HG02678 (cell line): ENCODE measurements around the gene LIMK2.

Source experiments
- ATAC-seq: cut with Tn5 transposase; IDR thresholded peaks from one replicate; pipeline ENCODE4 v1.9.1; 2021; ENCODE audit warnings: mild to moderate bottlenecking, moderate library complexity; ENCODE audit not compliant: unreplicated experiment

Gene LIMK2

DNA sequence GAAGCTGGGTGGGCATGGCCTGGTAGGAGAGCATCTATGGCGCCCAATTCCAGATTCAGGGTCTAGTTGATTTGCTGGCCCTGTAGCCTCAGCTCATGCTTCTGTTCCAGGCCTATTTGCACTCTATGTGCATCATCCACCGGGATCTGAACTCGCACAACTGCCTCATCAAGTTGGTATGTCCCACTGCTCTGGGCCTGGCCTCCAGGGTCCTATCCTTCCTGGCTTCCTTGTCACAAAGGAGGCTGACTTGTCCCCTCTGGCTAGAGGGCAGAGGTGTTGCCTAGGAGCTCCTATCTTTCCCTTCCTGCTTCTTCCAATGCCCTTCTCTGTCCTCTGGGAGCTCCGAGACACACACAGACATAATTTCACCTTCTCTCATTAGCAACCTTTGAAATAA is 58.9 kb downstream of the LIMK2 start:
- no peak for ATAC-seq

DNA sequence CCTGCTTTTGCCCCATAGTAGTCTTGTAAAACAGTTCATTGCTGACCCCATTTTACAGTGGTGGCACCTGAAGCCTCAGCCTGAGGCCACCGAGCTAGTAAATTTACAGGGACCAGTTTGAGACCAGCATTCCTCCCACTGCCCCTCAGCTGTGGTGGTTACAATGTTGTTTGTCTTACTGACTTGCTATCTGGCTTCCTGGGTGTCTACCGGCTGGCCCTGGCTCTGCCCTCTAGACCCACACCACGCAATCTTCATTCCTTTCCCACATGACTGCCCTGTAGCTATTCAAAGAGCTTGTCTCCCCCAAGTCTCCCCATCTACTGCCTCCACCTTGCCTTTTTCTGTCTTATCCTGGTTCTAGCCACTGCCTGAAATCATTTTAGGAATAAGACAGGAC is 59.4 kb downstream of the LIMK2 start:
- no peak for ATAC-seq

DNA sequence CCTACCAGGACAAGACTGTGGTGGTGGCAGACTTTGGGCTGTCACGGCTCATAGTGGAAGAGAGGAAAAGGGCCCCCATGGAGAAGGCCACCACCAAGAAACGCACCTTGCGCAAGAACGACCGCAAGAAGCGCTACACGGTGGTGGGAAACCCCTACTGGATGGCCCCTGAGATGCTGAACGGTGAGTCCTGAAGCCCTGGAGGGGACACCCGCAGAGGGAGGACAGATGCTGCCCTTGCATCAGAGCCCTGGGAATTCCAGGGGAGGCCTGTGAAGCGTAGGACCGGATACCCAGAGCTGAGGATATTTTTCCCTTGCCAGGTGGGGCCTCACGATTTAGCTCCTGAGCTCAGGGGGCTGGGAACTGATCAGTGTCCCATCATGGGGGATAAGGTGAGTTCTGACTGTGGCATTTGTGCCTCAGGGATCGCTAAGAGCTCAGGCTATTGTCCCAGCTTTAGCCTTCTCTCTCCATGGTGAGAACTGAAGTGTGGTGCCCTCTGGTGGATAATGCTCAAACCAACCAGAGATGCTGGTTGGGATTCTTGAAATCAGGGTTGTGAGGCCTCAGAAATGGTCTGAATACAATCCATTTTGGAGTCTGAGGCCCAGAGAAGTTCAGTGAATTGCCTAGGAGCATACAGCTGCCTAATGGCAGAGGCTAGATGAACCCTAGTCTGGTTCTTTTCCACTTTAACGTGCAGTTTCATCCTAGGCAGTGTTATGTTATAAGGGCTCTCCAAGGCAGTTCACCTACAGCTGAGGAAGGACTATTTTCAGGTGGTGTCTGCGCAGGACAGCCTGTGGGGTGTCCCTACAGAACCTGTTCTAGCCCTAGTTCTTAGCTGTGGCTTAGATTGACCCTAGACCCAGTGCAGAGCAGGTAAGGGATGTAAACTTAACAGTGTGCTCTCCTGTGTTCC is 60.7 kb downstream of the LIMK2 start:
- no peak for ATAC-seq

DNA sequence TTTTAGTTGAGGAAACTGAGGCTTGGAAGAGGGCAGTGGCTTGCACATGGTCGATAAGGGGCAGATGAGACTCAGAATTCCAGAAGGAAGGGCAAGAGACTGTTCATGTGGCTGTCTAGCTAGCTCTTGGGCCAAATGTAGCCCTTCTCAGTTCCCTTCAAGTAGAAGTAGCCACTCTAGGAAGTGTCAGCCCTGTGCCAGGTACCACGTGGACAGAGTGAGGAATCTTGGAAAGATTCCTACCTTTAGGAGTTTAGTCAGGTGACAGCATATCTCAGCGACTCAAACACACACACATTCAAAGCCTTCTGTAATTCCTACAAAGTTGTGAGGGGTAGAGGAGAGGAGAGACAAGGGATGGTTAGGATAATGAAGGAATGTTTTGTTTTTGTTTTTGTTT is 61.9 kb downstream of the LIMK2 start:
- ATAC-seq, result no peak

DNA sequence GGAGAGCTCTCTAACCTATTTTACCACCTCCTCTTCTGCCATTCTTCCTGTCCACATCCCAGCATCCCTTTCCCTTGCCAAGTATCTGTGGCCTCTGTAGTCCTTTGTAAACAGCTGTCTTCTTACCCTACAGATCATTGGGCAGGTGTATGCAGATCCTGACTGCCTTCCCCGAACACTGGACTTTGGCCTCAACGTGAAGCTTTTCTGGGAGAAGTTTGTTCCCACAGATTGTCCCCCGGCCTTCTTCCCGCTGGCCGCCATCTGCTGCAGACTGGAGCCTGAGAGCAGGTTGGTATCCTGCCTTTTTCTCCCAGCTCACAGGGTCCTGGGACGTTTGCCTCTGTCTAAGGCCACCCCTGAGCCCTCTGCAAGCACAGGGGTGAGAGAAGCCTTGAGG is 62.9 kb downstream of the LIMK2 start:
- no peak for ATAC-seq

DNA sequence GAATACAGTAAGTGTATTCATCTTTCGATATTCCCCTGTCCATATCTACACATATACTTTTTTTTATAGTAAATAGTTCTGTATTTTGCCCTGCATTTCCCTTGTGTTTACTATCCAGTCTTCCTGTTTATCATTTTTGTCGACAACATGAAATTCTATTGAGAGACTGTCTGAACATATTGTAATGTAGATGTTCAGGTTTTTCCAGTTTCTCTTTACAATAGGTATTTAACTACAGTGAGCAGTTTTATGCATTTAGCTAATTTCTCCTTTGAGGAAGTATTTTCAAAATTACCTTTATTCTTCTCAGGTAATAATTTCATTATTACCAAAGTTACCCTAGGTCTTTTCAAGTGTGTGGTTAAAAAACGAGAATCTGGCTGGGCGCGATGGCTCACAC is 63.5 kb downstream of the LIMK2 start:
- no peak for ATAC-seq

DNA sequence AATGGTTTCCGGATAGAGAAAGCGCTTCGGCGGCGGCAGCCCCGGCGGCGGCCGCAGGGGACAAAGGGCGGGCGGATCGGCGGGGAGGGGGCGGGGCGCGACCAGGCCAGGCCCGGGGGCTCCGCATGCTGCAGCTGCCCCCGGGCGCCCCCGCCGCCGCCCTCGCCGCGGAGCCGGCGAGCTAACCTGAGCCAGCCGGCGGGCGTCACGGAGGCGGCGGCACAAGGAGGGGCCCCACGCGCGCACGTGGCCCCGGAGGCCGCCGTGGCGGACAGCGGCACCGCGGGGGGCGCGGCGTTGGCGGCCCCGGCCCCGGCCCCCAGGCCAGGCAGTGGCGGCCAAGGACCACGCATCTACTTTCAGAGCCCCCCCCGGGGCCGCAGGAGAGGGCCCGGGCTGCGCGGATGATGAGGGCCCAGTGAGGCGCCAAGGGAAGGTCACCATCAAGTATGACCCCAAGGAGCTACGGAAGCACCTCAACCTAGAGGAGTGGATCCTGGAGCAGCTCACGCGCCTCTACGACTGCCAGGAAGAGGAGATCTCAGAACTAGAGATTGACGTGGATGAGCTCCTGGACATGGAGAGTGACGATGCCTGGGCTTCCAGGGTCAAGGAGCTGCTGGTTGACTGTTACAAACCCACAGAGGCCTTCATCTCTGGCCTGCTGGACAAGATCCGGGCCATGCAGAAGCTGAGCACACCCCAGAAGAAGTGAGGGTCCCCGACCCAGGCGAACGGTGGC is 64.5 kb downstream of the LIMK2 start:
- no peak for ATAC-seq

DNA sequence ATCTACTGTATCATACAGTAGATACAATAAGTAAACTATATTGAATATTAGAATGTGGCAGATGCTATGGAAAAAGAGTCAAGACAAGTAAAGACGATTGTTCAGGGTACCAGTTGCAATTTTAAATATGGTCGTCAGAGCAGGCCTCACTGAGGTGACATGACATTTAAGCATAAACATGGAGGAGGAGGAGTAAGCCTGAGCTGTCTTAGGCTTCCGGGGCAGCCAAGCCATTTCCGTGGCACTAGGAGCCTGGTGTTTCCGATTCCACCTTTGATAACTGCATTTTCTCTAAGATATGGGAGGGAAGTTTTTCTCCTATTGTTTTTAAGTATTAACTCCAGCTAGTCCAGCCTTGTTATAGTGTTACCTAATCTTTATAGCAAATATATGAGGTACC is 65.6 kb downstream of the LIMK2 start:
- ATAC-seq, result no peak

DNA sequence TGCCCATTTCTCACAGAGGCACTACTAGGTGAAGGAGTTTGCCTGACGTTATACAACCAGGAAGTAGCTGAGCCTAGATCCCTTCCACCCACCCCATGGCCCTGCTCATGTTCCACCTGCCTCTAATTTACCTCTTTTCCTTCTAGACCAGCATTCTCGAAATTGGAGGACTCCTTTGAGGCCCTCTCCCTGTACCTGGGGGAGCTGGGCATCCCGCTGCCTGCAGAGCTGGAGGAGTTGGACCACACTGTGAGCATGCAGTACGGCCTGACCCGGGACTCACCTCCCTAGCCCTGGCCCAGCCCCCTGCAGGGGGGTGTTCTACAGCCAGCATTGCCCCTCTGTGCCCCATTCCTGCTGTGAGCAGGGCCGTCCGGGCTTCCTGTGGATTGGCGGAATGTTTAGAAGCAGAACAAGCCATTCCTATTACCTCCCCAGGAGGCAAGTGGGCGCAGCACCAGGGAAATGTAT is 66.1 kb downstream of the LIMK2 start:
- ATAC-seq, result no peak

DNA sequence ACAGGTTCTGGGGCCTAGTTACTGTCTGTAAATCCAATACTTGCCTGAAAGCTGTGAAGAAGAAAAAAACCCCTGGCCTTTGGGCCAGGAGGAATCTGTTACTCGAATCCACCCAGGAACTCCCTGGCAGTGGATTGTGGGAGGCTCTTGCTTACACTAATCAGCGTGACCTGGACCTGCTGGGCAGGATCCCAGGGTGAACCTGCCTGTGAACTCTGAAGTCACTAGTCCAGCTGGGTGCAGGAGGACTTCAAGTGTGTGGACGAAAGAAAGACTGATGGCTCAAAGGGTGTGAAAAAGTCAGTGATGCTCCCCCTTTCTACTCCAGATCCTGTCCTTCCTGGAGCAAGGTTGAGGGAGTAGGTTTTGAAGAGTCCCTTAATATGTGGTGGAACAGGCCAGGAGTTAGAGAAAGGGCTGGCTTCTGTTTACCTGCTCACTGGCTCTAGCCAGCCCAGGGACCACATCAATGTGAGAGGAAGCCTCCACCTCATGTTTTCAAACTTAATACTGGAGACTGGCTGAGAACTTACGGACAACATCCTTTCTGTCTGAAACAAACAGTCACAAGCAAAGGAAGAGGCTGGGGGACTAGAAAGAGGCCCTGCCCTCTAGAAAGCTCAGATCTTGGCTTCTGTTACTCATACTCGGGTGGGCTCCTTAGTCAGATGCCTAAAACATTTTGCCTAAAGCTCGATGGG is 66.7 kb downstream of the LIMK2 start:
- ATAC-seq, result no peak

DNA sequence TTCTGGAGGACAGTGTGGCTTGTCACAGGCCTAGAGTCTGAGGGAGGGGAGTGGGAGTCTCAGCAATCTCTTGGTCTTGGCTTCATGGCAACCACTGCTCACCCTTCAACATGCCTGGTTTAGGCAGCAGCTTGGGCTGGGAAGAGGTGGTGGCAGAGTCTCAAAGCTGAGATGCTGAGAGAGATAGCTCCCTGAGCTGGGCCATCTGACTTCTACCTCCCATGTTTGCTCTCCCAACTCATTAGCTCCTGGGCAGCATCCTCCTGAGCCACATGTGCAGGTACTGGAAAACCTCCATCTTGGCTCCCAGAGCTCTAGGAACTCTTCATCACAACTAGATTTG is 67.2 kb downstream of the LIMK2 start:
- ATAC-seq, result no peak

DNA sequence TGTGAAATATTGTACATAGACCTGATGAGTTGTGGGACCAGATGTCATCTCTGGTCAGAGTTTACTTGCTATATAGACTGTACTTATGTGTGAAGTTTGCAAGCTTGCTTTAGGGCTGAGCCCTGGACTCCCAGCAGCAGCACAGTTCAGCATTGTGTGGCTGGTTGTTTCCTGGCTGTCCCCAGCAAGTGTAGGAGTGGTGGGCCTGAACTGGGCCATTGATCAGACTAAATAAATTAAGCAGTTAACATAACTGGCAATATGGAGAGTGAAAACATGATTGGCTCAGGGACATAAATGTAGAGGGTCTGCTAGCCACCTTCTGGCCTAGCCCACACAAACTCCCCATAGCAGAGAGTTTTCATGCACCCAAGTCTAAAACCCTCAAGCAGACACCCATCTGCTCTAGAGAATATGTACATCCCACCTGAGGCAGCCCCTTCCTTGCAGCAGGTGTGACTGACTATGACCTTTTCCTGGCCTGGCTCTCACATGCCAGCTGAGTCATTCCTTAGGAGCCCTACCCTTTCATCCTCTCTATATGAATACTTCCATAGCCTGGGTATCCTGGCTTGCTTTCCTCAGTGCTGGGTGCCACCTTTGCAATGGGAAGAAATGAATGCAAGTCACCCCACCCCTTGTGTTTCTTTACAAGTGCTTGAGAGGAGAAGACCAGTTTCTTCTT is 67.9 kb downstream of the LIMK2 start:
- no peak for ATAC-seq

DNA sequence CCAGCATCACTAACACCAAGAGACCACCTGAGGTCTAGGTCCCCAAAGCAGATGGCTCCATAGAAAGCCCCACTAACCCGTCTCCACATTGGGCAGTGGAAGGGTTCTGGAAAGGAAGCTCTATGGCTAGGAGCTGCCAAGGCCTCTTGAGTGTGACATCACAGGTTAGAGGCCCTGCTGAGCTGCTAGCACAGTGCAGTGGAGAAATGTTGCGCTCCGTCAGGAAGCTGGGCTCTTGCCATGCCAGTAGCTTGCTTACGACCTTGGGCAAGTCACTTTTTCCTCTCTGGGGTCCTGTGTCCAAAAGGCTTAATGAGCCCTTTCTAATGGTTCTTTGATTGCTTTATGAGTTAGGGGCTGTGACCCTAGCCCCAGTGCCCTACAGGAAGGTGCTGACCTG is 69.6 kb downstream of the LIMK2 start:
- ATAC-seq, result no peak

DNA sequence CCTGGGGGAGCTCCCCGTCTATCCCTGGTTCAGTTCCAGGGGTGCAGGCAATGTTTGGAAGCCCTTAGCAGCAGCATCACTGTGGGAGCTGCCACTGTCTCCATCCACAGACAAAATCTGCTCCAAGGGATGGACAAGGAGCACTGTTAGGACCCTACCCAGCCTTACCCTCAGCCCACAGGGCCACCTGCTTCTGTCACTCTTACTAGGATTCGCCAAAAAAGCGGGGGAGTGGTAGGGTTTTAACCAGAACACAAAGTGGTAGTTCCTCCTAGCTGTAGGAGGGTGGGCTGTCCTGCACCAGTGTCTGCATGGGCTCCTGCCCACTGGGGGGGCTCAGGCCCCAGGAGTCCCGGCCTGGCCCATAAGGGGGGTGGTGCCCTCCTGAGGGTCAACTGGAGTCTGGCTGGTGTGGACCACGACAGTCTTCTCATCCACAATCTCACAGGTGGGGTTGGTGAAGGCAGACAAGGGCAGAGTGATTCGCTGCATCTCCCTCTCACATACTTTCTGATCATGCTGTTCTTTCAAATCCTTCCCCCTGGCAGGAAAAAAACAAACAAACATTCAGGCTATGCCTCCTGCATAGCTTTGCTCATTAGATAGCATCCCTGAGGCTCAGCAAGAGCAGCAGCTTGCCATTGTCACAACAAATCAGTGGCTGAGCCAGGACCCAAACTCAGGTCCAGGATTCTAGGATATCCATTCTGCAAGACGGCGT is 70.8 kb downstream of the LIMK2 start:
- no peak for ATAC-seq

DNA sequence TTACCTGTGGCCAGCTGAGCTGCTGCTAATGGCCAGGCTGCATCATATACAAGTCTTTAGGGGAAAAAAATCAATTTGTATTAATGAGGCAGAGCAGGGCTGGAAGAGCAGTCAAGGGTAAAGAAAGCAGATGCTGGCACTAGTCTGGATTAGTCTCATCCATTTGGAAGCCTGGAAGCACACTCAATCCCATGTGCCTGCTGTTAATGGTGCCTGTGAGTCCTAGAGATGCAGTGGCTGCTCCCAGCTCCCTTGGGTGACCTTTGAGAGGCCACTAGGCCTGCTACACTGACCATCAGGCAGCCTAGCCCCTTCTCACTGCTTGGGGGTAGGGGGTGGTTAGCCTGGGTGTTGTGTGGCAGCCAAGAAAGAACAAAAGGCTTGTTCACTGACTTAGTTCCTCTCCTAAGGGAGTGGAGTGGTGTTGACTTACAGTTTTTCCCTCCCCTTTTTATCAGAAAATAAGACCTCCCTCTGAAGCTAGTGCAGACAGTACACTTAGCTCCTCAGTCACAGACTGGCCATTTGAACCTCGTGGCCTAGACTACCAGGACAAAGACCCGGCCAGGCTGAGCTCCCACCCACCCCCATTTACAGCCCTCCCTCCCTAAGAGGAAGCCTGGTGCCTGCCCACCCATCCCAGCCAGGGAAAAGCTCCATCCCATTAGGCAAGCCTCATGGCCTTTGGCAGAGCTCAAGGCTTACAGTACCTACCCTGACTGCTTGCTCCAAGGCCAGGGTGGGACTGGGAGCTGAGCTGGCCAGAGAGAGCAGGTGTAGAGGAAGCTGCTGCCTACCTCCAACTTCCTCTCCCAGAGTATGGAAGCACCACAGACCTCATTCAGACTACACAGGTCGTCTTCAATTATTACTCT is 72.4 kb downstream of the LIMK2 start:
- ATAC-seq, result no peak

DNA sequence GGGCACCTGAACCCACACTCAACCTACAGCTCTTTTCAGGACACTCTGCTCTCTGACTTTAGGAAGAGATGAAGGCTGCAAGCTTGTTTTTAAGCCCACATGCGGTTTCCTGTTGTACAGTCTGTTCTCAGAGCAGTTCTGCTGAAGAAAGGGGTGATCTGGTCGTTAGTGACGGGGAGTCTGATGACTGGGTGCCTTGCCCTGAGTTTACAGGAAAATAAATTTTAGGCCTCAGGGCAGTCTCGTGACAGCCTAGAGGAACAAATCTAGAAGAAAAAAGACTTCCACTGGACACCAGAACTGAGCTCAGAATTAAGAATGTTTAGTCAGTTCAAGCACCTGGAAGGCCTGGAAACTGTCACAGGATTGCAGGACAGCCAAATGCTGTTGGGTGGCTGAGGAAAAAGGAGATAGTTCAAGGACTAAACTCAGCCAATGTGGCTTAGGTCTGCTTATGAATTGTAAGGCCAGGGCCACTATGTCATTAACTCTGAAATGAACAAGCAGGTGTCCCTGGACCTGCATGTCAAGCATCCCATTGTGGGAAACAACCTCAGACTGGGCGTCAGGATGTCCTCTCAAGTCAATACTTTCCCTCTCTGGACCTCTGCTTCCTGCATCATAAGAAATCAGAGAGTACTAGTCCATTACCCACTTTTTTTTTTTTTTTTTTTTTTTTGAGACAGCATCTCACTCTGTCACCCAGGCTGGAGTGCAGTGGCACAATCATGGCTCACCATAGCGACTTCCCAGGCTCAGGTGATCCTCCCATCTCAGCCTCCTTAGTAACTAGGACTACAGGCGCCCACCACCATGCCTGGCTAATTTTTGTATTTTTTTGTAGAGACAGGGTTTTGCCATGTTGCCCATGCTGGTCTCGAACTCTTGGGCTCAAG is 74.5 kb downstream of the LIMK2 start:
- ATAC-seq, result no peak

DNA sequence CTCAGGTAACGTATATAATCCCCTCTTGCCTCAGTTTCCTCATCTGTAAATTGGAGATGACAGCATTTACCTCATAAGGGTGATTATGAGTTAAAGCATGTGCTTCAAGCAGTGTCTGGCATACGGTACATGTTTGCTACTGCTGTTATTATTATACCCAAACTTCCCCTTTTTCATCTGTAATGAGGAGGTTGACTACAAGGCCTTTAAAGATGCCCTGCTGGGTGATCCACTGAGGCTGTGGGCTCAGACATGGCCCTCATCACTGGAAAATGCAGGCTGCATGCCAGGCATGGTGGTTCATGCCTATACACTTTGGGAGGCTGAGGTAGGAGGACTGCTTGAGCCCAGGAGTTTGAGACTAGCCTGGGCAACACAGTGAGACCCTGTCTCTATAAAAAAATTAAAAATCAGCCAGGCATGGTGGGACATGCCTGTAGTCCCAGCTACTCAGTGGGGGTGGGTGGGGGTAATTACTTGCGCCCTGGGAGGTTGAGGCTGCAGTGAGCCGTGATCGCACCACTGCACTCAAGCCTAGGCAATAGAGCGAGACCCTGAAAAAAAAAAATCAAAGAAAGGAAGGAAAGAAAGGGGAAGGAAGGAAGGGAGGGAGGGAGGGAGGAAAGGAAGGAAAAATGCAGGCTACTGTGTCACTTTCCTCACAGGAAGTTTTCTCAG is 75.9 kb downstream of the LIMK2 start:
- ATAC-seq, result no peak
